Stimulated activated effector memory CD8-positive, alpha-beta T cell treated with anti-CD3 and anti-CD28 coated beads, Interleukin-12 subunit alpha, Interleukin-12 subunit beta, amount 100 ng/mL, for 72 hours (primary cell): Measurements from ENCODE around the gene AFAP1L2.

Source experiments
- ATAC-seq: fragments of 150-1000 bp; cut with Tn5 transposase; 2 replicates; pipeline ENCODE4 v1.10.0; 2021
- DNase-seq, 2 donors: peaks; one replicate each; pipeline ENCODE4 v3.0.0; 2021 to 2022; ENCODE audit warnings: low spot score in 2 of 2
- H3K27ac Mint-ChIP-seq: one replicate; pipeline ENCODE4 v1.8.0; 2022; ENCODE audit warnings: mild to moderate bottlenecking, mixed read lengths
- H3K36me3 Mint-ChIP-seq: one replicate; pipeline ENCODE4 v1.8.0; 2022; ENCODE audit warnings: mild to moderate bottlenecking, mixed read lengths
- H3K4me1 Mint-ChIP-seq: one replicate; pipeline ENCODE4 v1.8.0; 2022; ENCODE audit warnings: mixed read lengths
- H3K4me3 Mint-ChIP-seq: one replicate; pipeline ENCODE4 v1.8.0; 2022; ENCODE audit warnings: mild to moderate bottlenecking, mixed read lengths
- H3K9me3 Mint-ChIP-seq: one replicate; pipeline ENCODE4 v1.8.0; 2022; ENCODE audit warnings: mixed read lengths

Gene AFAP1L2

DNA sequence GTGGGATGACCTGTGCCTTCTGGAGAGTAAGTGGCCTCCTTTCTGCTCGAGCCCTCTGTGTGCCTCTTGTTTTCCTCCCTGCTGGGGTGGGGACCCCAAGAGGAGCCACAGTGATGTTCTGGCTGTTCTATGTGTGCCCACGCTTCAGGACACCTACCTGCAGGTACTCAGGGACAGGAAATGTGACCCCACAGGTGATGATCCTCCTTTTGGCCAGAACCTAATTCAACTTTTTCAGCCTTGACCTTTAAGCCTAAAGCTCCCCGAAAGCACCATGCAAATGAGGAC, 95.0 kb downstream of the AFAP1L2 start:
- Mint-ChIP-seq H3K4me1 (peaks cover 6% of the 10 kb centered on the region), H3K9me3 (no peaks in the 10 kb centered on the region), H3K27ac (no peak overlapping the region), H3K36me3 (no peaks in the 10 kb centered on the region), H3K4me3 (no peak overlapping the region)
- ATAC-seq: no peak
- DNase-seq: no peak

DNA sequence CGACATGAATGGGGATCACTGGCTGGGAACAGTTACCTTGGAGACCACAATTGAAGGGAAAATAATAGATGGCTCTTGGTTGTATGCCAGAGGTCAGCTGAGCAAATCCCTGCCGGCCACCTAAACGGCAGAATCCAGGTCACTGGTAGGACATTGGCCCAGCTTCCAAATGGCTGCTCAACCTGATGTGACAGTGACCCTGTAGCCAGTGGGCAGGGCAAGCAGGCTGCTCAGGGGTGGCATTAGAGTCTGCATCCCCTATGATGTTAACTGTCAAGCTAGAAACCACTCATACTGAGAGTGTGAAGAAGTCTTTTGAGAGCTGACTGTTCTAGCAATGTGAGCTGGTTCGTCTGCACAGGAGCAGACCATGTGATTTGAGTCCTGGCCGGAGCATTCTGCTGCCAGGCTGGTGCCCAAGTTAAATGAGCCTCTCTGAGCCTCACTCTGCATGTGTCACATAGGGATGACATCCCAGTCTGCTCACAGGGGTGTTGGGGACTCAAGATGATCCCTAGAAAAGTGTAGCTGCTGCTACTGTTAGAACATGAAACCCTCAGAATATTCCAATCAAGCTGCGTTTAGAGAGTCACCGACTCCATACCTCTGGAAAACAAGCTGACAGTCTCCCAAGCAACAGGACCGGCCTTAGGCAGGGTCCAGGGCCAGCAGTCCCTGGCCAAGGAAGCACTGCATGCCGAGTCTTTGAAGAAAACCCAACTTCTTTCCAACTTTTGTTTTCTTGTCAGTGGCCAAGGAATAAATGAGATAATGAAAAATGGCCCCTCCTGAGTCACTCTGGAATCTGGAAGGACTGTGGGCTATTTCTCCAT, 95.6 kb downstream of the AFAP1L2 start:
- Mint-ChIP-seq H3K4me1 (peaks cover 12% of the 10 kb centered on the region), H3K9me3 (no peaks in the 10 kb centered on the region), H3K4me3 (no peak overlapping the region), H3K36me3 (no peaks in the 10 kb centered on the region), H3K27ac (no peak overlapping the region)
- ATAC-seq (no peak), DNase-seq (no peak)

DNA sequence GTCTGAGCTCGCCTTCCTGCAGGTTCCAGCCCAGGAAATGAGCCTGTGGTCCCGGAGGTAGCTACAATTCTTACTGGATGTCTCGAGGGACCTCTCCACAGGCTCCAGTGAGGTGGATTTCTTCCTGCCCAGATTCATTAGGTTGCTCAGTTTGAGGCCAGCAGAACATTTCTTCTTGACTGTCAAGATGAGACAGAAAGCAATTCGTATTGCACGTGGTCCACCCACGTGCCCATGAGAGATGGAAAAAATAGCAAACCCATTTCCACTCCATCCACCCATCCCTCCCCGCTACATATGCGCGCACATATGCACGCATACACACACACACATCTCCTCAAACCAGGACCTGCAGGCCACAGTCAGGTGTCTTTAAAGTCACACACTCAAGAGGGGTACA, 96.6 kb downstream of the AFAP1L2 start:
- ATAC-seq: no peak
- peaks cover 16% of the 10 kb centered on the region for H3K4me1 Mint-ChIP-seq
- H3K4me3 Mint-ChIP-seq: no peak overlapping the region
- no peaks in the 10 kb centered on the region for H3K36me3 Mint-ChIP-seq
- no peaks in the 10 kb centered on the region for H3K9me3 Mint-ChIP-seq
- H3K27ac Mint-ChIP-seq: no peak overlapping the region
- DNase-seq: no peak

DNA sequence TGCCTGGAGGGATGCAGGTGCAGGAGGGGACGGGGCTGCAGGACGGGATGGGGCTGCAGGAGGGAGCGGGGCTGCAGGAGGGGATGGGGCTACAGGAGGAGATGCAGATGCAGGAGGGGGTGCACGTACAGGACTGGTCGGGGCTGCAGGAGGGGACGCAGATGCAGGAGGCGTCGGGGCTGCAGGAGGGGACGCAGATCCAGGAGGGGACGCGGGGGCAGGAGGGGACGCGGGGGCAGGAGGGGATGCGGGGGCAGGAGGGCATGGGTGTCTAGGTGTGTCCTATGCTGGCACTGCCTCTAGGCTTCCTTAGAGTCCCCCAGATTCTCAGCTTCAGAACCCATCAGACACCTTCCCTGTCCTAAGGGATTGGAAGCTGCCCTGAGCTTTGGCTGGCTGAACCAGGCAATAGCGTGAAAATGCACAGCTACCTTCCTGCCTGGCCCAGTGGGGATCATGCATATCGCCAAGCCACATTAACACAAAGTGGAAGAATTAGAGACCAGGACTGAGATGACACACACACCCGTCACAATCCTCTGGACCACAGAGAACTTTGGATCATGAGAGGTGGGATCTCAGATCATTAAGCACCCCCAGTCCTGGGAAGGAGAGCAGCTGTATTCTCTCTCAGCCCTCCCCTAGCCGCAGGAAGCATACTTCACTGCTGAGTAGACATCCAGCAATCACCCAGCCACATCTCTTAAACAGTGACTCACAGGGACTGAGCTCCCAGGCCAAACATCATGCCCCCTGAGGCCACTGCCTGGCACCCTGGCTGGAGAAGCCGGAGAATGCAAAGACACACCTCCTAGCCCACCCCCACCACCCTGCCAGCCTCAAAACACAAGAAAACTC, 98.0 kb downstream of the AFAP1L2 start:
- Mint-ChIP-seq H3K4me3 (peak overlapping the region; percentile 81), H3K4me1 (peaks cover 16% of the 10 kb centered on the region), H3K9me3 (no peaks in the 10 kb centered on the region), H3K36me3 (no peaks in the 10 kb centered on the region), H3K27ac (no peak overlapping the region)
- DNase-seq (no peak), ATAC-seq (no peak)

DNA sequence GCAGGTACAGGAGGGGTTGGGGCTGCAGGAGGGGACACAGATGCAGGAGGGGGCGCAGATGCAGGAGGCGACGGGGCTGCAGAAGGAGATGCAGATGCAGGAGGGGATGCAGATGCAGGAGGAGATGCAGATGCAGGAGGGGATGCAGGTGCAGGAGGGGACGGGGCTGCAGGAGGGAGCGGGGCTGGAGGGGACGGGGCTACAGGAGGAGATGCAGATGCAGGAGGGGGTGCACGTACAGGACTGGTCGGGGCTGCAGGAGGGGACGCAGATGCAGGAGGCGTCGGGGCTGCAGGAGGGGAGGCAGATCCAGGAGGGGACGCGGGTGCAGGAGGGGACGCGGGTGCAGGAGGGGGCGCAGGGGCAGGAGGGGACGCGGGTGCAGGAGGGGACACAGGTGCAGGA, 98.8 kb downstream of the AFAP1L2 start:
- Mint-ChIP-seq H3K36me3 (no peaks in the 10 kb centered on the region), H3K27ac (no peak overlapping the region), H3K9me3 (no peaks in the 10 kb centered on the region), H3K4me1 (peaks cover 16% of the 10 kb centered on the region), H3K4me3 (peak overlapping the region; percentile 81)
- no peak for ATAC-seq
- DNase-seq: no peak

DNA sequence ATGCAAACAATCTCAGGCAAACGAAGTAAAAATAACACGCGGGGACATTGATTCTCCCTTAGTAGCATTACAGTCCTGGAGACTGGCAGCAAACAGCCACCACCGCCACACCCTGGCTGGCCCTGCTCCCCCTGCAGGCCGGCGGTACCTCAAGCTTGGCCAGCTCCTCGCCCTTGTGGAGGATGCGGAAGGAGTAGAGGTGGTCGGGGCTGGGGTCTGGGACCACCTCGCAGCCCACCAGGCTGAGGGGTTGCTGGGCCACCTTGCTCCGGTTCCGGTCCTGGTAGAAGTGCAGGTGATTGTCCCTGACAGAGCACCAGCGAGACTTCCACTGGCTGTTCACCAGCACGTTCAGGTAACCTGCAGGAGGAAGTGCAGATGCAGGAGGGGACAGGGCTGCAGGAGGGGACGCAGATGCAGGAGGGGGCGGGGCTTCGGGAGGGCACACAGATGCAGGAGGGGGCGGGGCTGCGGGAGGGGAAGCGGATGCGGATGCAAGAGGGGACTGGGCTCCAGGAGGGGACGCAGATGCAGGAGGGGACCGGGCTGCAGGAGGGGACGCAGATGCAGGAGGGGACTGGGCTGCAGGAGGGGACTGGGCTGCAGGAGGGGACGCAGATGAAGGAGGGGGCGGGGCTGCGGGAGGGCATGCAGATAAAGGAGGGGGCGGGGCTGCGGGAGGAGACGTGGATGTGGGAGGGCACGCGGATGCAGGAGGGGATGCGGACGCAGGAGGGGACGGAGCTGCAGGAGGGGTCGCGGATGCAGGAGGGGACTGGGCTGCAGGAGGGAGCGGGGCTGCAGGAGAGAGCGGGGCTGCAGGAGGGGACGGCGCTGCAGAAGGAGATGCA, 99.5 kb downstream of the AFAP1L2 start:
- ATAC-seq (peak; percentile 79), DNase-seq (peak; percentile 42 to 77)
- Mint-ChIP-seq H3K9me3 (no peaks in the 10 kb centered on the region), H3K36me3 (no peaks in the 10 kb centered on the region), H3K4me3 (peak overlapping the region; percentile 81), H3K4me1 (peaks cover 16% of the 10 kb centered on the region), H3K27ac (peak overlapping the region; percentile 57)

DNA sequence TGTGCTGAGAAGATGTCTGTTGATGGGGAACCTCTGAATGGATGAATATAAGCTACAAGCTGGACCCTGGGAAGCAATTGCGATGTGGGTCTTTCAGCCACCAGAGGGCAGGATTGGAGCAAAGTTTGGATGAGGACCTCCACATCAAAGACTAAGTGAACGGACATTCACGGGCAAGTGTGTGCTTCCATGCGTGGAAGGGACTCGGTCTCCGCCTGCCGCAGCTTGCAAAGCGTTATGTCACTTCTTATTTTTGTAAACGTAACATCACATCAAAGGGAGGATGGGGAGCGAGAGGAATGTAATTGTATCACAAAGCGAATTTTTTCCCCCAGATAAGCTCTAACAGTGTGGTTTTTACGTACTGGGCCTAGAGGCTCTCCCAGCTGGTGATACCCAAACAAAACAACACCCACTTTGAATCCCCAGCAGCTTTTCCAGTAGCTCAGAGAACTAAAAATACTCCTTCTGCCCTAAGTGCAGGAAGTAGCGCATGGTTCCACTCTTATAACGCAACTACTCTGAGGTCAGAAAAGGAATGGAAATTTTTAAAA, 100.2 kb downstream of the AFAP1L2 start:
- Mint-ChIP-seq H3K9me3 (no peaks in the 10 kb centered on the region), H3K4me3 (peak overlapping the region; percentile 81), H3K27ac (peak overlapping the region; percentile 57), H3K36me3 (no peaks in the 10 kb centered on the region), H3K4me1 (peaks cover 16% of the 10 kb centered on the region)
- peak; percentile 65 to 86 for DNase-seq
- ATAC-seq: peak; percentile 76

DNA sequence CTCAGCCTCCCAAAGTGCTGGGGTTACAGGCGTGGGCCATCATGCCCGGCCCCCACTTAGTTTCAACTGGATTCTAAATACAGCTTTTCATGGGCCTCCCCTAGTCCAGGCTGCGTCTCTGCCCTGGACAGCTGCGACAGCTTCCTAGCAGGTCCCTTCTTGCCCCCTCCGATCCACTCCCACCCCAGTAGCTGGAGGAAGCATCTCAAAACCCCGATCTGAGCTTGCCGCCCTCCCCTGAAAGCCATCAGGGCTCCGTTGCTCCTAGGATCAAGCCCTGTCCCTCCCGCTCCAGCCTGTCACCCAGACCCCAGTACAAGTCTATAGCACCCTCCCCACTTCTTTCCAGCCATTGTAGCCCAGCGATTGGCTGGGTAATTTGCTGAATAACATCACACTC, 100.7 kb downstream of the AFAP1L2 start:
- Mint-ChIP-seq H3K36me3 (no peaks in the 10 kb centered on the region), H3K4me3 (peak overlapping the region; percentile 81), H3K27ac (peak overlapping the region; percentile 57), H3K4me1 (peaks cover 16% of the 10 kb centered on the region), H3K9me3 (no peaks in the 10 kb centered on the region)
- DNase-seq: no peak
- no peak for ATAC-seq

DNA sequence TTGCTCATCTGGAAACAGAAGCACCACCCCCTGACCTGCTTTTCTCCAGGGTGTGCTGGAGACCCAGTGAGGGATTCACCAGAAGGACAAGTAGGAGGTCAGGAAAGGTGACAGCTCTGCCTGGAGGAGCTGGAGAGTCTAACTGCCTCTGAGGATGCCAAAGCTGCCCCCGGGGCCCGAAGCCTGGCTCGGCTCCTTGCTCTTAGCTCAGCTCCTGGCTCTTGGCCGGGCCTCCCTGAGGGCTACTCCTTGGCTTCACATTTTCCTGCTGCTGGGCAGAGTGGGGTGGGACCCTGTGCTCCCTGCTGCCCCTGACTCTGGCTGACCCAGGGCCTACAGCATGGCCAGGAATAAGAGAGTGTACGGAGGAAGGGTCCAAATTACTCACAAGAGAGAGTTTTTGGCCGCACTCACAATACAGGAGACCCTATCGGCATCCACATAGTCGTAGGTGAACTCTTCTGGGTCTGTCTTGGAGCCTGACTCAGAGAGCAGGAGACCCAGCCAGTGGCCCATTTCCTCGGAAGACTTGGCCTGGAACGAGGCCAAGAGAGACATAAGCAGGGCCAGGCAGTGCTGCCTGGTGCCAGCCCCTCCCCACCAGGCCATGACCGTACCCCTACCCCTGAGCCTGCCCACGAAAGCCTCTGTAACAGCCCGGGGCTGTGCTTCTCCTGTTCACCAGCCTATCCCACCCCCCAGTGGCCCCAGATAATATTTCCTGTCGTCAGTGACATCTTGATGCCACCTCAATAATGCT, 102.2 kb downstream of the AFAP1L2 start:
- Mint-ChIP-seq H3K27ac (no peak overlapping the region), H3K4me1 (peaks cover 16% of the 10 kb centered on the region), H3K9me3 (no peaks in the 10 kb centered on the region), H3K4me3 (no peak overlapping the region), H3K36me3 (peaks cover 5% of the 10 kb centered on the region)
- DNase-seq: no peak
- no peak for ATAC-seq

DNA sequence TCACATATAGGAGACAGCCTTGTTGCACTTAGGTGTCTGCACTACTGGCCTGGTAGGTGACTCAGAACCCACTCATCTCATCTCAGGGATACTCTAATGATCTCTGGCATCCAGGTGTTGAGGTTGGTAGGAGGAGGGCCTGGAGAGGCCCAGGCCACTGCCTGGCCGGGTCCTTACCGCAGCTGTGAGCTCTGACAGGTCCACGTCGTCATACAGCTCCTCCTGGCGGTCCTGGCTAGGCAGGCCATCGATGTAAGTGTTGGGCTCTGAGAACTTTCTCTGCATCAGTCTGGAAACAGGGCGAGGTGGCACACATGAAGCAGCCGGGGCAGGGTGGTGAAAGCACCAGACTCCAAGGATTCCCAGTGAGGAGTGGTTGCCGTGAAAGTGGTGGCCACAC, 103.1 kb downstream of the AFAP1L2 start:
- DNase-seq: no peak
- Mint-ChIP-seq H3K4me1 (peaks cover 16% of the 10 kb centered on the region), H3K27ac (no peak overlapping the region), H3K9me3 (peaks cover under 1% of the 10 kb centered on the region), H3K36me3 (peaks cover 7% of the 10 kb centered on the region), H3K4me3 (no peak overlapping the region)
- no peak for ATAC-seq

DNA sequence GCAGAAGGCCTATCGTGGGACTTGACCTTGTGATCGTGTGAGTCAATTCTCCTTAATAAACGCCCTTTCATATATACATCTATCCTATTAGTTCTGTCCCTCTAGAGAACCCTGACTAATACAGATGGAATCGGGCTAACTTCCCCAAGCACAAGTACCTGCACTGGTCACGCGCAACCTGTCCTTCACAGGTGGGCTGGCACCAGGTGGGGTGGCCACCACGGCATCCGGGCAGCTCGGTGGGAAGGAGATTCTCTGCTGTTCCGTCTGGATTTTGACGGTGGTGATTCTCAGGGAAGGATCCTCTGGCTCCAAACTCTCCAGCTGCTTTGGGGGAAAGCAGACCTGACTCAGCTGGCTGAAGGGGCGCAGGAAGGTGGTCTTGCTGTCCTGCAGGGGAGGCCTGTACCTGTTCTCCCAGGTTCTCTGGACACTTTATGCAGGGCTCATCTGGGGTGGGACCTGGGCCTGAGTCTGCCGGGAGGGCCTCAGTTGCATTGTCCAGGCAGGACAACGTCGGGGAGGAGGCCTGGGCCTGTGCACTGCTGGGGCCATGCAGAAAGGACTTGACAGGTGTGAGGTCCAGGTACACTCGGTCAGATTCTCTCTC, 104.2 kb downstream of the AFAP1L2 start:
- DNase-seq: no peak
- peaks cover 16% of the 10 kb centered on the region for H3K4me1 Mint-ChIP-seq
- ATAC-seq: no peak
- peaks cover 7% of the 10 kb centered on the region for H3K36me3 Mint-ChIP-seq
- H3K27ac Mint-ChIP-seq: no peak overlapping the region
- H3K4me3 Mint-ChIP-seq: no peak overlapping the region
- H3K9me3 Mint-ChIP-seq: peaks cover 3% of the 10 kb centered on the region

DNA sequence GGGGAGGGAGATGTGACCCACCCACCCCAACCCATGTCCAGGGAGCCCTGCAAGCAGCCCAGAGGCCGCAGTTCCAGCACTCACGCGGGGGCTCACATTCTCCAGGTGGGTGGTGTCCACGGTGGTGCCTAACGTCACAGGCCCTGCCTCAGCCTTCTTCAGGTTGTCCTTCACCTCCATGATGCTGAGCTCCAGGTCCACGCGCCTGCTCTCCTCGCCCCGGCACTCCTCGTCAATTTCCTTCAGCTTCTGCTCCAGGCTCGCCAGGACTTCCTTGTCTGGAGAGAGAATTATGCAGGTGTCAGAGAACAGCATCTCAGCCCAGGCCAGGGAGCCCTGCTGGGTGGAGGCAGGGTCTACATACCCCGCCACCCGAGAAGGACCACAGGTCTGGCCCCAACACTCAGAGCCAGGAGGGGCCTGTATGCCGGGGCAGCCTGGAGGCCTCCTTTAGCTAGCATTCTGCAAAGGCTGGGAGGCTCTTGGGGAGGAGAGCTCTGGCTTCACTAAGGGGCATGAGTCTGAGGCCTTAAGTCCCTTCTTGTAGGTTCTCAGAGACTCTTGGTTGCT, 107.1 kb downstream of the AFAP1L2 start:
- Mint-ChIP-seq H3K4me1 (no peaks in the 10 kb centered on the region), H3K4me3 (no peak overlapping the region), H3K27ac (no peak overlapping the region), H3K36me3 (peaks cover 7% of the 10 kb centered on the region), H3K9me3 (peaks cover 7% of the 10 kb centered on the region)
- DNase-seq (no peak), ATAC-seq (no peak)

DNA sequence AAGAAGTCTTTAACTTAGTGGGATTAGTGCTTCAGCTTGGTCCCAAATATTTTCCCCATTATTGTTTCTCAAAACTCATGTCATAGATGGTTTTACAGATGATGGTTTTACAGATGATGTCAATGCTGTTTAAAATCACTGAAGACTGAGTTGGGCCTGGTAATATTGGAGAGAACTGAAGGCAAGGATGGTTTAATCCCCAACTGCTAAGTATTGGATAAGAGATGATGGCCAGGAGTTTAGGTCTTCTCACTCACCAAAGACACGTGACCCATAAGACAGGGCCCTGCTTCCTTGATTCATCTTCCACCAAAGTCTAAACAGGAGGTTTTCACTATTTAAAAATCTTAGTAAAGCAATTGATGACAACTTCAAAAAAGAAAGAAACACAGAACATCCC, 108.9 kb downstream of the AFAP1L2 start:
- ATAC-seq: no peak
- H3K4me3 Mint-ChIP-seq: no peak overlapping the region
- peaks cover 7% of the 10 kb centered on the region for H3K9me3 Mint-ChIP-seq
- H3K4me1 Mint-ChIP-seq: no peaks in the 10 kb centered on the region
- peaks cover 7% of the 10 kb centered on the region for H3K36me3 Mint-ChIP-seq
- H3K27ac Mint-ChIP-seq: no peak overlapping the region
- DNase-seq: no peak

DNA sequence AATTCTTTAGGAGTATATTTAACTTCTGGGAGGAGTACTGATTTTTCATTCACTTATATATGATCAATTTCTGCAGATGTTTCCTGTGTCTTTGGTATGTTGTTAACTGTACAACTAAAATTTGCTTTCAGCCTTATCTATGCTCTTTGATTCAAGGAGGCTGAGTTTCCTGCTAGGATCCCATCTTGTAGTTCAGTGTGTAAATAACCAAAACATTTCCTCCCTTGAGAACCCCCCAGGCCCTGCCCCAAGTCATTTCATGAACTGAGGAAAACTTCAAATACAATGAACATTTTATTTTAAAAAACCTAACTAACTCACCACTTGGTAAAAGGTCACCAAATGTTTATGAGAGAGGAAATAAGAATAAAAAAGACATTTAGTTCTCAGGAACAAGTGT, 109.8 kb downstream of the AFAP1L2 start:
- Mint-ChIP-seq H3K4me3 (no peak overlapping the region), H3K27ac (no peak overlapping the region), H3K36me3 (peaks cover 7% of the 10 kb centered on the region), H3K4me1 (no peaks in the 10 kb centered on the region), H3K9me3 (peaks cover 7% of the 10 kb centered on the region)
- ATAC-seq: no peak
- DNase-seq: no peak
